ENCODE data around the gene CLTA.

GRCh38 chr9:36217256-36217968 is 26.7 kb downstream of the CLTA start:
- TF ChIP-seq, protein P1, sequence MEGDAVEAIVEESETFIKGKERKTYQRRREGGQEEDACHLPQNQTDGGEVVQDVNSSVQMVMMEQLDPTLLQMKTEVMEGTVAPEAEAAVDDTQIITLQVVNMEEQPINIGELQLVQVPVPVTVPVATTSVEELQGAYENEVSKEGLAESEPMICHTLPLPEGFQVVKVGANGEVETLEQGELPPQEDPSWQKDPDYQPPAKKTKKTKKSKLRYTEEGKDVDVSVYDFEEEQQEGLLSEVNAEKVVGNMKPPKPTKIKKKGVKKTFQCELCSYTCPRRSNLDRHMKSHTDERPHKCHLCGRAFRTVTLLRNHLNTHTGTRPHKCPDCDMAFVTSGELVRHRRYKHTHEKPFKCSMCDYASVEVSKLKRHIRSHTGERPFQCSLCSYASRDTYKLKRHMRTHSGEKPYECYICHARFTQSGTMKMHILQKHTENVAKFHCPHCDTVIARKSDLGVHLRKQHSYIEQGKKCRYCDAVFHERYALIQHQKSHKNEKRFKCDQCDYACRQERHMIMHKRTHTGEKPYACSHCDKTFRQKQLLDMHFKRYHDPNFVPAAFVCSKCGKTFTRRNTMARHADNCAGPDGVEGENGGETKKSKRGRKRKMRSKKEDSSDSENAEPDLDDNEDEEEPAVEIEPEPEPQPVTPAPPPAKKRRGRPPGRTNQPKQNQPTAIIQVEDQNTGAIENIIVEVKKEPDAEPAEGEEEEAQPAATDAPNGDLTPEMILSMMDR (IDR thresholded peaks at IDR 0.05; ENCODE audit: extremely low read depth in 1 of 2, insufficient read depth in 1 of 2, low read depth in 1 of 2, low read length in 2 of 2): no peak
- no peak for TF ChIP-seq EZH2 (IDR thresholded peaks at IDR 0.05; ENCODE audit: borderline replicate concordance, low read depth, low read length, severe bottlenecking)
- no peak for TF ChIP-seq POLR2A (IDR thresholded peaks at IDR 0.05; ENCODE audit: low read depth, low read length)
- TF ChIP-seq, protein P2, sequence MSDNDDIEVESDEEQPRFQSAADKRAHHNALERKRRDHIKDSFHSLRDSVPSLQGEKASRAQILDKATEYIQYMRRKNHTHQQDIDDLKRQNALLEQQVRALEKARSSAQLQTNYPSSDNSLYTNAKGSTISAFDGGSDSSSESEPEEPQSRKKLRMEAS (IDR thresholded peaks at IDR 0.05; ENCODE audit: insufficient read depth, insufficient read length): no peak
- no peak for TF ChIP-seq POLR2AphosphoS5 (IDR thresholded peaks at IDR 0.05; ENCODE audit: insufficient read depth, low read depth, low read length)
- no peak for TF ChIP-seq MYC (IDR thresholded peaks at IDR 0.05; ENCODE audit: low read depth, low read length)
- no peak for TF ChIP-seq GATA2 (IDR thresholded peaks at IDR 0.05; ENCODE audit: insufficient read depth, insufficient read length, low read depth, low read length)

Data from endothelial cell of umbilical vein (primary cell).